HG02610 (cell line): ENCODE results near the gene SUMO2.

Experiments used
- ATAC-seq: cut with Tn5 transposase; IDR thresholded peaks from one replicate; pipeline ENCODE4 v1.9.1; 2021; ENCODE audit warnings: mild to moderate bottlenecking, moderate library complexity; ENCODE audit not compliant: unreplicated experiment

The SUMO2 gene

GRCh38 chr17:75124819-75125162 is 58.0 kb downstream of the SUMO2 start:
- ATAC-seq, result no peak

DNA sequence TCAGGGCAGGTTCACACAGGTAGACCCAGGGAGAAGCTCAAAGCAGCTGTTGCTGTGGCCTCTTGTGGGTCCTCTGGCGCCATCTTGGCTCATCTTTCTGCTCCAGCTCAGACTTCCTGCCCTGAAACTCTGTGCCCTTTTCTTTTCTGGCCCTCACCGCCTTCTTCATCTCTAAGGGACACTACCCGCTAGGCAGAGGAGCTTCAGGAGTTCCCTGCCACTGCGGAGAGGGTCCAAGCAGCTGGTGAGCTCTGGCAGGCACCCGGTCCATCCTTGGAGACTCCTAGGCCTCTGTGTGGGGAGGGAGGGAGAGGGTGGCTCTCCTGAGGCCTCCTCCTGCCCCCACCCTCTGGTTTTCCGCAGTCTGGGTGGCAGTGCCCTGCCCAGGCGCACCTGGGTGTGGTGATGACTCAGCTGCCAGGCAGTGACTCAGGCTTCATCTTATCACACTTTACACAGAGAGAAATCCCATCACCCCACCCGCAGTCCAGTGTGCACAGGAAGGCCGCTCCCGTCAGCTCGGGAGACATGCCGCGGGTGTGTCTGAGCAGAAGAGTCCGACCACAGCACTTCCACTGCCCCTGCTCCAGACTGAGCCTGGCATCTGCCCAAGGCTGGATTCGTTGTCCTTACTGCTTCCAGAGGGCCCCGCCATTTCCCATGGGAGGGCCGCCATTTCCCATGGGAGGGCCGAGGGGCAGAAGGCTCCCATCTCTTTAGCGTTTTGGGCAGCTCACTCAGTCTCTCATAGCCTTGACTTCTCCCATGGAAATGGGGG is 58.5 kb downstream of the SUMO2 start:
- no peak for ATAC-seq

DNA sequence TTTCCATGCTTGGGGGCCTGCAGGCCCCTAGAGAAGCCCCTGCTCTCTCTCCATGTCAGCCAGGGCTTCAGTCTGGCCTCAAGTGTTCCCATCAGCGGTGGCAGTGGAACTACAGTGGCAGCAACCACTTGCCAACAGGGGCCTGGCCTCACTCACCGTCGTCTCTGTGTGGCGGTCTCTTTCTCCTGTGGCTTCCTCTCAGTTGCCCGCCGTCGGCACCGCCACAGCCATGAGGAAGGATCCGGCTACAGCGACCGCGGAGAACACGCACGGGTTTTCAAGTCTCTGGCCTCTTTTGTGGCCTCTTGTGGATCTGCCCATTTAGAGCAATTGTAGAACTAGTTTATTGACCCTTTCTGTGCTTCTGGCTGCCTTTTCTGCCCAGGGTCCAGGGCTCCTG is 64.5 kb downstream of the SUMO2 start:
- no peak for ATAC-seq

DNA sequence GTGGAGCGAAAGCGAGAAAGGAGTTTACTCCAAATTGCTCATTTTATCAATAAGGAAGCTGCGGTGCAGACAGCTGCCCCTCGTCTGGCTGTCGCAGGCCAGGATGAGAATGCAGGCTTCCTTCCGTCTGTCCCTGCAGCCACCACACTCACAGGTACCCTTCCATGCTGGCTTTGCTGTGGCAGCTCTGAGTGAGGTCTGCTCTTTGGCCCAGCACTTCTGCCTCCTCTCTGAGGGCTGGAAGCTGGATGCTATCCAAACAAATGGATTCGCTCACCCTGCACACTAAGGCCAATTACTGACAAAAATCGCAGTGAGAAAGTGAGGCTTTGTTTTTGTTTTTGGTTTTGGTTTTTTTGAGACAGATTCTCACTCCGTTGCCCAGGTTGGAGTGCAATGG is 66.0 kb downstream of the SUMO2 start:
- no peak for ATAC-seq
